Measurements from ENCODE around the gene ABCD3. TPM values are rescaled to one million over a fixed set of nuclear protein-coding genes. Genes with fewer than 3 reads are reported as not detected.
"Not testable (repeated sequence)": the region's sequence is repeated elsewhere in the genome, so short reads cannot be mapped to it uniquely, and the experiment has no call there.

The ABCD3 gene
- total RNA-seq, 2 donors from 2014 or later, result 35.5 to 38.5 TPM

GRCh38 chr1:94565901-94566300 lies 147.7 kb downstream of the ABCD3 start:
- H3K4me3 ChIP-seq, result no peak overlapping the region
- DNase-seq (ENCODE audit: low spot score), result no peak
- no peaks in the 10 kb centered on the region for H3K36me3 ChIP-seq
- intact Hi-C loops (cut with DNase I), result no loop called here
- H3K27ac ChIP-seq, result no peak overlapping the region
- no peaks in the 10 kb centered on the region for H3K9me3 ChIP-seq
- no peak for TF ChIP-seq POLR2A (IDR thresholded peaks at IDR 0.05)
- no peak for TF ChIP-seq POLR2AphosphoS5 (IDR thresholded peaks at IDR 0.05)
- TF ChIP-seq CTCF (IDR thresholded peaks at IDR 0.05), result no peak
- no peaks in the 10 kb centered on the region for H3K27me3 ChIP-seq (replicated peaks; ENCODE audit: insufficient read depth)
- 98% methylated on average over 2 of the region's 2 CpGs for WGBS
- no peaks in the 10 kb centered on the region for H3K4me1 ChIP-seq (replicated peaks)

GRCh38 chr1:94566436-94566835 lies 148.2 kb downstream of the ABCD3 start:
- H3K27me3 ChIP-seq (replicated peaks; ENCODE audit: insufficient read depth); DNase-seq (ENCODE audit: low spot score); intact Hi-C loops (cut with DNase I); H3K9me3 ChIP-seq; H3K4me3 ChIP-seq; H3K4me1 ChIP-seq (replicated peaks); H3K27ac ChIP-seq; H3K36me3 ChIP-seq: not testable (repeated sequence)
- 49% methylated on average over 5 of the region's 5 CpGs for WGBS

- H3K27me3 ChIP-seq (replicated peaks; ENCODE audit: insufficient read depth); H3K4me3 ChIP-seq; DNase-seq (ENCODE audit: low spot score); H3K4me1 ChIP-seq (replicated peaks); H3K9me3 ChIP-seq; H3K36me3 ChIP-seq; H3K27ac ChIP-seq; intact Hi-C loops (cut with DNase I): not testable (repeated sequence)
- WGBS, result 98% methylated on average over 2 of the region's 2 CpGs
These were observed 149.9 kb downstream of the ABCD3 start for GRCh38 chr1:94567975-94568607.

Other genes starting within 250 kb of the ABCD3 start
- gene ARHGAP29, start 180.8 kb upstream of the ABCD3 start, total RNA-seq, result 10 to 100 TPM; 27.8 to 32.9 TPM
- gene F3, start 123.4 kb downstream of the ABCD3 start, total RNA-seq, result 100 to 1,000 TPM in 1 of 2 donors, 10 to 100 TPM in 1; 36.3 to 120 TPM